Measurements from ENCODE around the gene EIF2AK2.
"Not testable (repeated sequence)": the region's sequence is repeated elsewhere in the genome, so short reads cannot be mapped to it uniquely, and the experiment has no call there.

The EIF2AK2 gene

DNA sequence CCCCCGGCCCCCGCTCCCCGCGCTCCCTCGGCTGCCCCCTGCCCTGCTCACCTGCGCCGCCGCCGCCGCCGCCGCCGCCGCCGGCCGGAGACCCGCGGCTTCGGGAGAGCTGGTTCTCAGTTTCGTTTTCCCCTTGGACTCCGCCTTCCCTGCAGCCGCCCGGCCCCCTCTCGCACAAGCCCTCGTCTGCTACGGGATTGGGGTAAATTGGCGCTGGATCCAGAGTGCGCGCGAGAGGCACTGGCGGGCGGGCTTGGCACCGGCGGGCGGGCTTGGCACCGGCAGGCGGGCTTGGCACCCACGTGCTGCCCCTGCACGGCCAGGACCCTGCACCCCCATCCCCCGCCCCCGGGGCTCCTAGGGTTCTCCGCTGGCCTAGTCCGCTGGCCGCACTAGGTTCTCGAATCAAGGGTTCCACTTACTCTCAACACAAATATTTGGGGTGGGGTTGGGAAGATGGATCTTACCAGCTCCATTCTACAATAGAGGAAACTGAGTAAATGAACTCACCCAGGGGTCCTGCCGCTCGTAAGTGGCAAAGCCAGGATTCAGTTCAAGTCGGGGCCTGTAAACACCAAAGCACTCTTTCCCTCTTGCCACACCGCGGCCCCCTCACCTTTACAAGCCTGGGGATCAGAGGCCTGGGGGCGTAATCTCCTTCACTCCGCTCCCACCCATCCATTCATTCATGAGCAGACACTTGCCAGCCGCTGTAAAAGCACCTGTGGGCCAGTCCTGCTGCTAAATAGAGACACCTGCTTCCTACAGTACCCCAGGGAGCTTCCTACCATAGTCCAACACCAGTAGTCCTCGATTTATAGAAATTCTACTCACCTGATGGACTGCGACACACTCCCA is at the start of gene EIF2AK2:
Gene EIF2AK2 (minus strand): TSS at position 124 of the 858 bp plus-strand sequence. CDS start 9,174 bp downstream, outside the sequence.
- DNase-seq = peak; percentile 78

- DNase-seq = no peak
Observed at GRCh38 chr2:37205689-37206341, 49.0 kb upstream of the EIF2AK2 start.

- DNase-seq = not testable (repeated sequence)
Observed at GRCh38 chr2:37205071-37205661, 48.4 kb upstream of the EIF2AK2 start.

DNA sequence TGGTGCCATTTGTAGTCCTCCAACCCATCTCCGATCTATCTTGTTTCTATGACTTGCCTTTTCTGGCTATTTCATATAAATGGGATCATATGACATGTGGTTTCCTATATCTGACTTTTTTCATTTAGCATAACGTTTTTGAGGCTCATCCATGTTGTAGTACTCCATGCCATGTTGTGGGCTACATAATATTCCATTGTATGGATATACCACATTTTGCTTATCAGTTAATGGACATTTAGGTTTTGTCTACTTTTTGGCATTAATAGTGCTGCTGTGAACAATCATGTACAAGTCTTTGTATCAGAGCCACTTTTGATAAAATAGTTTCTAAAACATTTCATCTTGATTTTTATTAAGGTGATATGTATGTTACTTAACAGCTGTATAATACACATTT is 46.9 kb upstream of the EIF2AK2 start:
- DNase-seq = no peak

DNA sequence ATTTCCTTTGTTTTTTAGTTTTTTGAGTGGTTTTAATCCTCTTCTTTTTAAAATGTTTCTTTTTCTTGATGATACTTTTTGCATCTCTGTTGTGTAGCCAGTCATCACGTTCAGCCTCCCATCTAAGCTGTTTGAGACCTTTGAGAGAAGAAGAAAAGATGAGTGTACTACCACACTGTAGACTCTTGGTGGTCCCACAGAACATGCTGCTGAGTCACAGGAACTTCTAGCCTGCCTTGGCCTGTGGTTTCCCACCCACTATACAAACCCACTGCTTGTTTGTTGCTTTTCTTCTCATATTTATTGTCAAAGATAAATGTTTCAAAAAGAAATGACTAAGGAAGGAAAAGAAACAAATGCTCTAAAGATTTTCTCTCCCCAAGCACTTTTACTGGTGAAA is 45.0 kb upstream of the EIF2AK2 start:
- no peak for DNase-seq

GRCh38 chr2:37201208-37201607 is 44.4 kb upstream of the EIF2AK2 start:
- DNase-seq = no peak

- no peak for DNase-seq
Observed at GRCh38 chr2:37198681-37199065, 41.9 kb upstream of the EIF2AK2 start.

DNA sequence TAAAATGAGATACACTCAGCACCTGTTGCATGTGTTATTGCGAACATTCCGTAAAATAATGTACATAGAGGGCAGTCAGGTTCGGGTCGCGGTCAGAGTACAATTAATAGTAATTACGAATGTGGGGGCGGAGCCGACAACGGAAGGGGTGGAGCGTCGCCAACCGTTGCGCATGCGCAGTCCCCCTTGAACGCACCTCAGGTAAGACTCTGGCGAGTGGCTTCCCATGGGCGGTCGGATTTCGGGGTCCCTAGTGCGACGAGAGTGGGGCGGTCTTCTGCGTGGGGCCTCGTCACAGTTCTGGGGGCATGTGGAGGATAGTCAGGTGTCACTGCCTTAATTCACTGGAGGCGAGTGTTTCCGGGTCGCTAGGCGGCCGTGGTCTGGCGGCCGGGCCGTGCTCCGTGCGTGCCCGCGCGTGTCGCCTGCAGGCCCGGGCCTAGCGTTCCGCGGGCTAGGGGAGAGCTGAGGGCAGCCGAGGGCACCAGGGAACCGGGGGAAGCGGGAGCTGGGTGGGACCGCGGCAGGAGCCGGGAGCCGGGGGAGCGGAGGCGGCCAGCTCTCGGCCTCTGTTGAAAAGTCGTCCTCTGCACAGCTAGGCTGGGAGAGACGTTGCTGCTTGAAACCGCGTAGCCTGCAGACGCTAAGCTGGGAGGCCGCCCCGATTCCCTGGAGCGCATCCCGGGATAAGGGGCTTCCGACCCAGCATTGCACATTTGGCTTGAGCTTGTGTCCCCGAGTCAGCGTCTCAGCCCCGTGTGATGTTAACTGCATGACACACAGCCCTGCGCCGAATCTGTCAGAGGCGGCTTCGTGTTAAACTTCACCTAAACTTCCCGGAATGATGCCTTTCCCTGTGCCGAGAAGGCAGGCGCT is 39.8 kb upstream of the EIF2AK2 start, which contains the start of gene CEBPZOS:
Gene CEBPZOS (plus strand): TSS at position 177 of the 876 bp plus-strand sequence. CDS start 3,209 bp downstream, outside the sequence.
- DNase-seq = peak; percentile 96

DNA sequence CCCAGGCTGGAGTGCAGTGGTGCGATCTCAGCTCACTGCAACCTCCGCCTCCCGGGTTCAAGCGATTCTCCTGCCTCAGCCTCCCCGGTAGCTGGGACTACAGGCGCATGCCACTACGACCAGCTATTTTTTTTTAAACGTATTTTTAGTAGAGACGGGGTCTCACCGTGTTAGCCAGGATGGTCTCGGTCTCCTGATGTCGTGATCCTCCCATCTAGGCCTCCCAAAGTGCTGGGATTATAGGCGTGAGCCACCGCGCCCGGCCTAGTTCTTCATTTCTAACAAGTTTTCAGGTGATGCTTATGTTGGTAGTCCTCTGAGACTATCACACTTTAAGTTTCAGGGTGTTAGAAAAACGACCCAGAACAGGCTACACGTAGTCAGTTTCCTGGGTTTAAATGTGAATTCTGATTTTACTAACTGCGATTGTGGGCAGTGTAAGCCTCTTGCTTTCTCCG is 39.1 kb upstream of the EIF2AK2 start:
- DNase-seq = not testable (repeated sequence)

- no peak for DNase-seq
Observed at GRCh38 chr2:37192551-37192950, 35.8 kb upstream of the EIF2AK2 start.

- no peak for DNase-seq
Observed at GRCh38 chr2:37191747-37192146, 35.0 kb upstream of the EIF2AK2 start.

DNA sequence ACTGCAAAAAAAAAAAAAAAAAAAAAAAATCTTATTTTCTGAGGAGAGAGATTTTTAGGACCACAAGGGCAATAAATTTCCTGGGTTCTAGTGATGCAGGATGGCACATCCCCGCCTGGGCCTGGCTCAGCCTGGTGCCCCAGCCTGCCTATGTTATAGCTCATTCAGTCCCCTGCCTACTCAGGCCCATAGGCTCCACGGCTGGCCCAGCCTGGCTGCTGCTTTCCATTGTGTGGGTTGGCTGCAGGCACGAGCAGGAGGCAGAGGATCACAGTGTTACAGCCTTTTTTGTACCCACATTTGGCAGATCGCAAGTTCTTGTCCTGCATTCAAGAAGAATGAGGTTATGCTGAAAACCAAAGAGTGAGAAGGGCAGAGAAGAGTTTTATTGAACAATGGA is 34.5 kb upstream of the EIF2AK2 start:
- DNase-seq = no peak

DNA sequence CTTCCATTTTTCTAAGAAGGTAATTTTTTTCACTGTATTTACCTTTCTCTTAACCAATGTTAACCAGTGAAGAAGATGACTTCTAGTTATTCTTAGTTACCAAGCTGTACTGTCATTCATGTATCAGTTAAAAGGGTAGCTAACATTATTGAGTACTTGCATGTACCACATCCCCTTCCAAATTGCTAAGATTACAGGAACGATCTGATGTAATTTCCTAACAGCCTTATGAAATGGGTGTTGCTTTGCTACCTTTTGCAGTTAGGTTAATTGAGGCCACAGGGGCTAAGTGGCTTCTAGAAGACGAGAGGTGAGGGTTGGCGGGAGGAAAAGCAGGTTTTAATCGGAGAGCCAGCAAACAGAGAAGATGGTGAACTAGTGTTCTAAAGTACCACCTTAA is 33.5 kb upstream of the EIF2AK2 start:
- DNase-seq = no peak

DNA sequence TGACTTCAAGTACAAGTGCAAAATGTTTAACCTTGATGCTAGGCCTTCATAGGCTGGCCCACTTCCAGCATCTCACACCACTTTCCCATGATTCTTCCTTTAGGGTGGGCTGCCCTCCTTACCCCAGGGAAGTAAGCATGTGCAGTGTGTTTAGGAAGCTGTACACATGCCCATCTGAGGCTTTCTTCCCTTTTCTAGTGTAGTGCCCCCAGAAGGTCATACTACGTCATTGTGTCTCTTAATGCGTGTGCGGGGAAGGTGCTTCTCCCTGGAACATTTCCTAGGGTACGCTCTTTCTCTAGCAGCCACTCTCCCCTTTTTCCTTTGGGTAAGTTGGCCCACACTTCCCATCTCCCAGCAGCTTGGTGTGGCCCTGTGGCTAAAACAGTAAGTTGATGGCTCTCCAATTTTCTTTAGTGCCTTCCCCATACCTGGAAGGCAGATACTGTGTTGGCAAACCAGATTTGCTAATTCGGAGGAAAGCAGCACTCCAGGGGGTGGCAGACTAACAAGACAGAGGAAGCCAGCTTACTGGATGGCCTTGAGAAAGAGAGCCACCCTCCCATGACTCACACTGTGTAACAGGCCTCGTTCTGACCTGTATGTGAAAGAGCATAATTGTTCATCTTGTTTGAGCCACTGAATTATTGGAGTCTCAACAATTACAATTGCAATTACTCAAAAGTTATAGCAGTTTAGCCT is 32.8 kb upstream of the EIF2AK2 start:
- no peak for DNase-seq

- no peak for DNase-seq
Observed at GRCh38 chr2:37188570-37188969, 31.8 kb upstream of the EIF2AK2 start, which contains the start of gene SULT6B1. TSS of gene SULT6B1 (minus strand) at chr2:37188670. CDS start at chr2:37188640, 30 bp downstream.

DNA sequence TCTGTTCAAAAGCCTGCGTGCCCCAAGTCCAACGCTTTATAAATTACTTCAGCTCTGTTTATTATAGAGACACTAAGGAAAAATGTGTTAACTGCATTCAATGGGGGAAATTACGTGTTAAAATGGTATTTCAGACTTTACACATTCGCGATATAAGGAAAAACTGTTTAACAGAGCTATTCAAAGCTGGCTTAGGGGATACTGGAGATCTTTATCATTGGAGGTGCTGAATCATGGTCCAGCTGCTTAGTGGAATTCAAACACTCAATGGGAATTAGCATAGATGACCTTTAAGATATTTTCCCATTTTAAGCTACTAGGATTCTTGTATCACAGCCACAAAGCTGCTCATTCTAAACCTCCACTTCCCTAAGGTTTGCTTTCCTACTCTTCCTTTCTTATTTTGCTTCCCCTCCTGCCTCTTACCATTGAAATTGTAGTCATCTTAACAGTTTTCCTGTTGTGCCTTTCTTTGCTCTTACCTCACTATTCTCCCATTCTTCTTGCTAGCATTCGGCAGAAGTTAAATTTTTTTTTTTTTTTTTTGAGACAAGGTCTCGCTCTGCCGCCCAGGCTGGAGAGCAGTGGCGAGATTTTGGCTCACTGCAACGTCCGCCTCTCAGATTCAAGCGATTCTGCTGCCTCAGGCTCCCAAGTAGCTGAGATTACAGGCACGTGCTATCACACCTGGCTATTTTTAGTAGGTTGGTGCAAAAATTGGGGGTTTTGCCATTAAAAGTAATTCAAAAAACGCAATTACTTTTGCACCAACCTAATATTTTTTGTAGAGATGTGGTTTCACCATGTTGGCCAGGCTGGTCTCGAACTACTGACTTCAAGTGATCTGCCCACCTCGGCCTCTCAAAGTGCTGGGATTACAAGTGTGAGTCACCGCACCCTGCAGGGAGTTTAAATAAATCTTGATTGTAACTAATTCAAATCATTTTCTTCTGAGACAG is 25.2 kb upstream of the EIF2AK2 start:
- no peak for DNase-seq

- DNase-seq = no peak
Observed at GRCh38 chr2:37180640-37181039, 23.9 kb upstream of the EIF2AK2 start.

DNA sequence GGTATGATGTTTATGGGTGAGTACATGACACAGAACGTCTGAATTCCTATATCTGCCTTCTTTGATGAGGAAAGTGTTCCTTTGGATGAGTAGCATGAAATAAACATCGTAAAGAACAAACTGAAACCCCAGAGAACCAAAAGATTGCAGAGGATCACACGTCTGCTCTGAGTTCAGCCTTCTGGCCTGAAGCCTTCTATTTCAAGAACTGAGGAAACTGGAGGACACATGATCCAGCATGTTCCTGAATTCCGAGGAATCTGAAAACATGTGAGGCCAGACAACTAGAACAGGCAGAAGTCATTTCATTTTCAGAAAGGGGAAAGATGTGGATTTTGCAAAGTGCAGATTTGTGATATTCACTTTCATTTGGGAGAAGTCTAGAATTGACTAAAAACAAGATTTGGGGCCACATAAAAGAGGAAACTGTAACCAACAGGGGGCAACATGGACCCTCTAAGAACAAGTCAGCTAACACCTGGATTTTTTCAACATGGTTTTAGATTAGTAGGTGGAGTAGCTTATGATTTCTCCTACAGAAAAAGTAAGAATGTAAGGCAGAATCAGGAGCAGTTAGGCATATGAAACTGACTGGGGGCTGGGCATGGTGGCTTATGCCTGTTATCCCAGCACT is 23.3 kb upstream of the EIF2AK2 start:
- DNase-seq = no peak

- no peak for DNase-seq
Observed at GRCh38 chr2:37173741-37174140, 17.0 kb upstream of the EIF2AK2 start.

DNA sequence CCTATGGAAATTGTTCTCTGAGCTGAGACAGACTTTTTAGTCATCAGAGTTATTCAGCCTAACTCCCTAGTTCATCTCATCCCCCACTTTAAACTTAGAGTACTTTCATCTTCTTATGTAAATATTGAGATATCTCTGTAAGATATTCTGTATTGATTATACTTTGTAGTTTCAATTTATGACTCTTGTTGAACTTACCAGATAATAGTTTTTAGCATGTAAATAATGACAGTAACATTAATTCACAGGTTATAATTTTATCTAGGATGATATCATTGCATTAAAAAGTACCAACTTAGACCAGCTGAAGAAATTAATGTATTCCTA is 14.8 kb upstream of the EIF2AK2 start:
- DNase-seq = no peak
